Mesothelial cell of epicardium (in vitro differentiated cells): ENCODE measurements around the gene TECPR2. TPM values are rescaled to one million over a fixed set of nuclear protein-coding genes. Genes with fewer than 3 reads are reported as not detected.

Source experiments
- DNase-seq, 2 experiments: peaks; one replicate each; pipeline ENCODE4 v3.0.0; 2021; ENCODE audit warnings: low spot score in 2 of 2; ENCODE audit not compliant: unreplicated experiment in 2 of 2
- H3K27ac Mint-ChIP-seq: 2 replicates; pipeline ENCODE4 v1.8.0; 2021; ENCODE audit warnings: mixed read lengths
- H3K27me3 Mint-ChIP-seq: 2 replicates; pipeline ENCODE4 v1.8.0; 2021; ENCODE audit warnings: low read depth, mixed read lengths
- H3K36me3 Mint-ChIP-seq: 2 replicates; pipeline ENCODE4 v1.8.0; 2021; ENCODE audit warnings: mixed read lengths
- H3K4me1 Mint-ChIP-seq: 2 replicates; pipeline ENCODE4 v1.8.0; 2021; ENCODE audit warnings: mixed read lengths
- H3K4me3 Mint-ChIP-seq: 2 replicates; pipeline ENCODE4 v1.8.0; 2021; ENCODE audit warnings: mild to moderate bottlenecking, moderate library complexity, mixed read lengths
- H3K9me3 Mint-ChIP-seq: 2 replicates; pipeline ENCODE4 v1.8.0; 2021; ENCODE audit warnings: mixed read lengths
- CTCF ChIP-seq: fragments of 200-600 bp; sonication (generic); IDR thresholded peaks from one replicate; pipeline ENCODE4 v1.5.0; 2021; ENCODE audit warnings: antibody characterized with exemption; ENCODE audit not compliant: unreplicated experiment
- total RNA-seq: library from RNA; stranded (reverse); gene quantifications from 3 replicates; pipeline ENCODE4 v1.2.1, GENCODE V29; 2021

The TECPR2 gene
- total RNA-seq, 1 donor from 2014 or later: 30.0 TPM

- H3K27ac Mint-ChIP-seq: no peak overlapping the region
- no peak overlapping the region for H3K4me3 Mint-ChIP-seq
- no peaks in the 10 kb centered on the region for H3K36me3 Mint-ChIP-seq
- no peaks in the 10 kb centered on the region for H3K27me3 Mint-ChIP-seq
- no peaks in the 10 kb centered on the region for H3K9me3 Mint-ChIP-seq
- no peak for DNase-seq
- no peaks in the 10 kb centered on the region for H3K4me1 Mint-ChIP-seq
- no peak for TF ChIP-seq CTCF
Observed at GRCh38 chr14:102371361-102371760, 8.6 kb downstream of the TECPR2 start.

DNA sequence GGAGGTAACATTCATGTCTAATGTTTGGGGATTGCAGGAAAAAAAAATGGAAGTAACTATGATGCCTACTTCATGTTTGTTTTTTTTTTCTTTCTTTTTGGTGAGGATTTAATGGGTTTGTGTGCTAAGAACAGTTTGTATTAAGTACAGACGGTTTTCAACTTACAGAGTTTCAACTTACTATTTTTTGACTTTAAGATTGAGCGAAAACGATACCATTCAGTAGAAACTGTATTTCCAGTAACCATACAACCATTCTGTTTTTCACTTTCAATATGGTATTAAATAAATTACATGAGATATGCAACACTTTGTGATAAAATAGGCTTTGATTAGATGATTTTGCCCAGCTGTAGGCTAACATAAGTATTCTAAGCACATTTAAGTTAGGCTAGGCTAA is 10.4 kb downstream of the TECPR2 start:
- Mint-ChIP-seq H3K27me3 (no peaks in the 10 kb centered on the region), H3K4me3 (no peak overlapping the region), H3K4me1 (no peaks in the 10 kb centered on the region), H3K27ac (no peak overlapping the region), H3K36me3 (peaks cover 3% of the 10 kb centered on the region), H3K9me3 (no peaks in the 10 kb centered on the region)
- TF ChIP-seq CTCF: no peak
- DNase-seq: no peak

DNA sequence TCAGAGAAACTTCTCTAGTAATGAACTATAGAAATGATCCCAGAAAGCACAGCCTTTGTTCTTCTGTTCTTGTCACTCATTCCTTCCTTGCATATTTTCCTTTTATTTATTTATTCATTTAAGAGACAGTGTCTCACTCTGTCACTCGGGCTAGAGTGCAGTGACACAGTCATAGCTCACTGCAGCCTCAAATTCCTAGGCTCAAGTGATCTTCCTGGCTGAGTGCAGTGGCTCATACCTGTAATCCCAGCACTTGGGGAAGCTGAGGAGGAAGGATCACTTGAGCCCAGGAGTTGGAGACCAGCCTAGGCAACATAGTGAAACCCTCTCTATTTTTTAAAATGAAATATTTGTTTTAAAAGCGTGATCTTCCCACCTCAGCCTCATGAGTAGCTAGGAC is 11.5 kb downstream of the TECPR2 start:
- H3K27ac Mint-ChIP-seq: no peak overlapping the region
- H3K4me3 Mint-ChIP-seq: no peak overlapping the region

DNA sequence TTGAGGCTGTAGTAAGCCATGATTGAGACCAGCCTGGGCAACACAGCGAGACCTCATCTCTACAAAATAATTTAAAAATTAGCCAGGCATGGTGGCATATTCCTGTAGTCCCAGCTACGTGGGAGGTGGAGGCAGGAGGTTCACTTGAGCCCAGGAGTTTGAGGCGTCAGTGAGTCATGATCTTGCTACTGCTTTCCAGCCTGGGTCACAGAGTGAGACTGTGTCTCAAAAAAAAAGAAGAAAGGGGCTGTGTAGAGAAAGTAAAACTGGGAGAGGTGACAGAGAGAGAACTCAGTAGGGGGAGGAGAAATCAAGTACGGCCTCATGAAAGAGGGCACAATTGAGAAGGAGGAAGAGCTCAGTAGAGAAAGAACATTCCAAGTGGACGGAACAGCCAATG is 12.4 kb downstream of the TECPR2 start:
- TF ChIP-seq CTCF: no peak
- DNase-seq: no peak
- H3K27ac Mint-ChIP-seq: no peak overlapping the region
- H3K9me3 Mint-ChIP-seq: no peaks in the 10 kb centered on the region
- H3K4me3 Mint-ChIP-seq: no peak overlapping the region
- H3K4me1 Mint-ChIP-seq: no peaks in the 10 kb centered on the region
- no peaks in the 10 kb centered on the region for H3K27me3 Mint-ChIP-seq
- H3K36me3 Mint-ChIP-seq: peaks cover 11% of the 10 kb centered on the region

More for the DNA sequence above, 11.5 kb downstream of the TECPR2 start:
- Mint-ChIP-seq H3K9me3 (no peaks in the 10 kb centered on the region), H3K4me1 (no peaks in the 10 kb centered on the region), H3K27me3 (no peaks in the 10 kb centered on the region), H3K36me3 (peaks cover 10% of the 10 kb centered on the region)
- no peak for TF ChIP-seq CTCF
- no peak for DNase-seq

- H3K36me3 Mint-ChIP-seq: peaks cover 19% of the 10 kb centered on the region
- DNase-seq: no peak
- no peaks in the 10 kb centered on the region for H3K9me3 Mint-ChIP-seq
- no peaks in the 10 kb centered on the region for H3K27me3 Mint-ChIP-seq
- no peak overlapping the region for H3K27ac Mint-ChIP-seq
- H3K4me1 Mint-ChIP-seq: no peaks in the 10 kb centered on the region
- no peak overlapping the region for H3K4me3 Mint-ChIP-seq
- TF ChIP-seq CTCF: no peak
Observed at GRCh38 chr14:102377696-102378095, 15.0 kb downstream of the TECPR2 start.

- H3K9me3 Mint-ChIP-seq: no peaks in the 10 kb centered on the region
- H3K36me3 Mint-ChIP-seq: peaks cover 19% of the 10 kb centered on the region
- no peaks in the 10 kb centered on the region for H3K27me3 Mint-ChIP-seq
- H3K4me3 Mint-ChIP-seq: no peak overlapping the region
- DNase-seq: no peak
- H3K4me1 Mint-ChIP-seq: no peaks in the 10 kb centered on the region
- no peak for TF ChIP-seq CTCF
- H3K27ac Mint-ChIP-seq: no peak overlapping the region
Observed at GRCh38 chr14:102378830-102379229, 16.1 kb downstream of the TECPR2 start.
